EH (cell line): Measurements from ENCODE around the gene PKN1.

Source experiments
- DNase-seq: peaks from one replicate; pipeline ENCODE4 v3.0.0-alpha.2; 2015; ENCODE audit warnings: low read depth

Gene PKN1

GRCh38 chr19:14515501-14516047 lies 82.5 kb downstream of the PKN1 start:
- DNase-seq, result peak; percentile 67

GRCh38 chr19:14516048-14516534 lies 83.0 kb downstream of the PKN1 start:
- DNase-seq, result no peak

- peak; percentile 24 for DNase-seq
These were observed 83.8 kb downstream of the PKN1 start for GRCh38 chr19:14516746-14517438.

GRCh38 chr19:14517446-14517839 lies 84.3 kb downstream of the PKN1 start:
- DNase-seq, result peak; percentile 41

- peak; percentile 84 for DNase-seq
These were observed 84.9 kb downstream of the PKN1 start, which contains the start of gene DNAJB1 for GRCh38 chr19:14517840-14518505. Gene DNAJB1 (minus strand): TSS chr19:14518397. CDS start chr19:14518349, 48 bp downstream.

GRCh38 chr19:14519245-14519859 lies 86.2 kb downstream of the PKN1 start:
- DNase-seq, result no peak

GRCh38 chr19:14519860-14520407 lies 86.8 kb downstream of the PKN1 start:
- peak; percentile 68 for DNase-seq

- DNase-seq, result no peak
These were observed 87.4 kb downstream of the PKN1 start for GRCh38 chr19:14520543-14520942.
